ENCODE data around the gene SAMM50. TPM values are rescaled to one million over a fixed set of nuclear protein-coding genes. Genes with fewer than 3 reads are reported as not detected.
"Not testable (repeated sequence)": the region's sequence is repeated elsewhere in the genome, so short reads cannot be mapped to it uniquely, and the experiment has no call there.

Gene SAMM50
- total RNA-seq, 2 donors from 2014 or later, result 24.8 to 26.0 TPM

DNA sequence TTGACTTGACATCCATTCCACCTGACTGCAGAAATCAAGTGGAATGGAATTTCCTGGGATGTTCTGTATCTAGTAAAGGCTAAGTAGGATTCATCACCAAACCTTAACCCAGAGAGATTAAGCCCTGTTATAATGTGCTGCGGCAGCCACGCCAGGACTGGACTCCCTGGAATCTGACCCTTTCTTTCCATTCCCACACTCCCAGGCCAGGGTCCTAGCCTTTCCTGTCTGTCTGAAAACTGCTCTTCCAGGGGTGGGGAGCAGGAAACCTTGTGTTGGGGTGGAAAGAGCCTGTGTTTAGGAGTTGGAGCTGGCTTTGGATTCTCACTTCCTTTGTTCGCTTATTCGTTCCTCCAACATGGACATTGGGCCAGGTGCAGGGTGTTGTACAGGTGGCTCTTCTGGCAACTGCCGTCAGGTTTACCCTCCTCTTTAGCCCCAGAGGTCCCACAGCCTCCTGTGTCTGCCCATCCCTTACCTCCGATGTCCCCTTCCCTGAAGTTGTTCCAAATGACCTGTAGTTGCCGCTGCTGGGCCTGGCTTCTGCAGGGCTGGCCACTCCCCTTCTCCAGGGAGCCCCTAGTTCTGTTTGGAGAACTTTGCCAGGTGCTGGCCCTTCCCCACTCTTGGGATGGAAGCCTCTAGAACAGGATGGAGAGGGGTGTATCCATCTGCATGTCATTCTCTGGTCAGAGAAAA, 48.3 kb downstream of the SAMM50 start:
- no peaks in the 10 kb centered on the region for H3K27me3 Mint-ChIP-seq
- DNase-seq (no peak), ATAC-seq (no peak)
- H3K27ac Mint-ChIP-seq, result no peak overlapping the region
- H3K36me3 Mint-ChIP-seq (ENCODE audit: low read depth), result no peaks in the 10 kb centered on the region
- no peaks in the 10 kb centered on the region for H3K9me3 ChIP-seq (ENCODE audit: control insufficient read depth, low read length, poor library complexity, severe bottlenecking)
- peaks cover 5% of the 10 kb centered on the region for H3K4me1 Mint-ChIP-seq
- no peak overlapping the region for H3K4me3 Mint-ChIP-seq

DNA sequence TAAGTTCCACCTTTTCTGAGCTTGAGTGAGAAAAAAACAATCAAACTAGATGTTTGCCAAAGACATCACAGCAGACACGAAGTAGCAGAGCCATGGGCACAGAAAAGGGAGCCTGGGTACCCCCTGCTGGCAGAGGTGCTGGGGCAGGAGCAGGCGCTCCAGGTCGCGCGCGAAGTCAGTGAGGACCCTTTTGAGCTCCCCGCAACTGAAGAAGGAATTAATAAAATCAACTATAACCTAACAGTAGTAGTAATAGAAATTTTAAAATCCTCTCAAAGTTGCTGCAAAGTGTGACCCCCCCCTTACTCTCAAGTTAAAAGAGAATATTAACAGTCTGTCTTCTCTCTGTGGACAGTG, 48.8 kb downstream of the SAMM50 start:
- no peak for ATAC-seq
- Mint-ChIP-seq H3K4me3 (no peak overlapping the region), H3K27me3 (no peaks in the 10 kb centered on the region), H3K36me3 (ENCODE audit: low read depth) (no peaks in the 10 kb centered on the region), H3K27ac (no peak overlapping the region), H3K4me1 (peaks cover 5% of the 10 kb centered on the region)
- no peak for DNase-seq
- H3K9me3 ChIP-seq (ENCODE audit: control insufficient read depth, low read length, poor library complexity, severe bottlenecking), result no peaks in the 10 kb centered on the region

DNA sequence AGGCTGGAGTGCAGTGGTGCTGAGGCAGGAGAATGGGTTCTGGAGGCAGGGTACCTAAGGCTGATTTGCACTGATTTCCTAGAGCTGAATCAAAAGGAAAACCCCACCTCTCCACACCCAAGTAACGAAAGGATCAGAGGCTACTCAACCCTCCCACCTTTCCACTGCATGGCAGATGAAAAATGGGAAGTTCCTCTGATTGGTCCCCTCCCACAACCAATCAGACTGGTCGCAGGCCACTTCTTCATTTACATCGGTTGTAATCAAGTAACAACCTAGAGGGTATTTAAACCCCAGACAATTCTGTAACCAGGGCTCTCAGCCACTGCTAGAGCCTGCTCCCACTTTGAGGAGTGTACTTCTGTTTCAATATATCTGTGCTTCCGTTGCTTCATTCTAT, 50.3 kb downstream of the SAMM50 start:
- no peaks in the 10 kb centered on the region for H3K9me3 ChIP-seq (ENCODE audit: control insufficient read depth, low read length, poor library complexity, severe bottlenecking)
- H3K4me1 Mint-ChIP-seq, result peaks cover 5% of the 10 kb centered on the region
- H3K27me3 Mint-ChIP-seq, result no peaks in the 10 kb centered on the region
- no peaks in the 10 kb centered on the region for H3K36me3 Mint-ChIP-seq (ENCODE audit: low read depth)
- ATAC-seq (no peak), DNase-seq (no peak)
- no peak overlapping the region for H3K4me3 Mint-ChIP-seq
- H3K27ac Mint-ChIP-seq, result no peak overlapping the region

DNA sequence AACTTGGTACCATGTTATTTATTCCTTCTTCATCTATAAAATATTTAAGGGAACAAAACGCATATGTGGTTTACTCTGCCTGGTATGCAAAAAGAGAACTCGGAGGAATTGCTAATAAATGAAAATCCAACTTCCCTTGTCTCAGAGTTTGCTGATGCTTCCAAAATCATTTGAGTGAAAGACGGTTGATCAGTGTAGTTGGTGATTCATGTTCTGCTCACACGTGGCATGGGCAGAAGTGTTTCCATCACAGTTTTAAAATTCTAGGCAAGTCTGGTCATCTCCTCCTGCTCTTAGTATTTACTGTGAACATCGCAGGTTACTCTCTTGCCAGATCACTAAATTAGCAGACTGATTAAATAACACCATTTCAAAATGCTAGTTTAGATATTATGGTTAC, 56.9 kb downstream of the SAMM50 start:
- no peaks in the 10 kb centered on the region for H3K27me3 Mint-ChIP-seq
- no peak overlapping the region for H3K27ac Mint-ChIP-seq

DNA sequence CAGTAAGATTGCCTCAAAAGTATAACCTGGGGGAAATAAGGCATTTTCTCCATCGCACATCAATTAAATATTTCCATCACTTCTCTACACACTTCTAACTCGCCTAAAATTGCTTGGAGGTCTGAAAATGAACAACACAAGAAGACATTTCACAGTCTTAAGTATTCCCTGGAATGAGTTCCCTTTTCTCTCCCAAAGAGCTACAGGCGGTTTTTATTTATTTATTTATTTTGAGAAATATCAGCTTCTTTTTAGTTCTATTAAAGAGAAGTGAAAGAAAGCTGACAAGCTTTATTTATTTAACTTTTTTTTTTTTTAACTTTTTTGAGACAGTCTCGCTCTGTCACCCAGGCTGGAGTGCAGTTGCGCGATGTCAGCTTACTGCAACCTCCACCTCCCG, 57.3 kb downstream of the SAMM50 start:
- no peaks in the 10 kb centered on the region for H3K27me3 Mint-ChIP-seq
- H3K4me1 Mint-ChIP-seq, result peaks cover 2% of the 10 kb centered on the region
- no peak overlapping the region for H3K27ac Mint-ChIP-seq
- no peak overlapping the region for H3K4me3 Mint-ChIP-seq
- H3K36me3 Mint-ChIP-seq (ENCODE audit: low read depth), result peaks cover 2% of the 10 kb centered on the region
- no peak for ATAC-seq
- no peak for DNase-seq
- no peaks in the 10 kb centered on the region for H3K9me3 ChIP-seq (ENCODE audit: control insufficient read depth, low read length, poor library complexity, severe bottlenecking)

More for the DNA sequence above, 56.9 kb downstream of the SAMM50 start:
- Mint-ChIP-seq H3K4me1 (peaks cover 2% of the 10 kb centered on the region), H3K36me3 (ENCODE audit: low read depth) (peaks cover 2% of the 10 kb centered on the region), H3K4me3 (no peak overlapping the region)
- DNase-seq (no peak), ATAC-seq (no peak)
- H3K9me3 ChIP-seq (ENCODE audit: control insufficient read depth, low read length, poor library complexity, severe bottlenecking), result no peaks in the 10 kb centered on the region

DNA sequence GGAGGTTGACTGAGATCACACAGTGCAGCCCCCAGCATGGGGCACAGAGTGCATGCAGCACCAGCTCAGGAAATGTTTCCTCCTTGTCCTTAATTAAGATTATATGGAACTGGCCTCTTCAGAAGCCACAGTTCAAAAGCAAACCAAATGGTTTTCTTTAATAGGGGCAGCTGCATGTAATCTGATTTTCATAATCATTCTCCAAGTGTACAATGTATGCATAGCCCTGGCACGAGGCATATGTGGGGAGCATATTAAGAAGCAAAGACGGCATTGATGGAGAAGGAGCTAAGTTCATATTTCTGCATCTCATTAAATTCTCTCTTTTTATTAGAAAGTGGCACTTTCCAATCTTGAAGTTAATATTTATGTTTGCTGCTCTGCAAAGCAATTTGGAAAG, 59.0 kb downstream of the SAMM50 start:
- ATAC-seq, result no peak
- H3K4me1 Mint-ChIP-seq, result no peaks in the 10 kb centered on the region

DNA sequence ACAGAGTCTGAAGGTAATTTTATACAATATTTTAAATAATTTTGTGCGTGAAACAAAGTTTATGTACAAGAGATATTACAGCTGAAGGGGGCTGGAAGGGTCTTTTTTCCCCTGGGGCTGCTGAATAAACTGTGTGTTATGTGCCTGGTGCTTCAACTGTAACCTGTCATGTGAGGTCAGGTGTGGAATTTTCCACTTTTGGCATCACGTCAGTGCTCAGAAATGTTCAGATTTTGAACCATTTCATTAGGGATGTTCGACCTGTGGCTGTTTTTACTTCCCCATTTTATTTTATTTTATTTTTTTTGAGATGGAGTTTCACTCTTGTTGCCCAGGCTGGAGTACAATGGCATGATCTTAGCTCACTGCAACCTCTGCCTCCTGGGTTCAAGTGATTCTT, 61.3 kb downstream of the SAMM50 start:
- DNase-seq; H3K4me3 Mint-ChIP-seq; H3K4me1 Mint-ChIP-seq; ATAC-seq; H3K36me3 Mint-ChIP-seq (ENCODE audit: low read depth); H3K27me3 Mint-ChIP-seq; H3K27ac Mint-ChIP-seq; H3K9me3 ChIP-seq (ENCODE audit: control insufficient read depth, low read length, poor library complexity, severe bottlenecking): not testable (repeated sequence)

More for the DNA sequence above, 59.0 kb downstream of the SAMM50 start:
- Mint-ChIP-seq H3K27ac (no peak overlapping the region), H3K36me3 (ENCODE audit: low read depth) (peaks cover 2% of the 10 kb centered on the region), H3K27me3 (no peaks in the 10 kb centered on the region), H3K4me3 (no peak overlapping the region)
- H3K9me3 ChIP-seq (ENCODE audit: control insufficient read depth, low read length, poor library complexity, severe bottlenecking), result no peaks in the 10 kb centered on the region
- DNase-seq, result no peak

DNA sequence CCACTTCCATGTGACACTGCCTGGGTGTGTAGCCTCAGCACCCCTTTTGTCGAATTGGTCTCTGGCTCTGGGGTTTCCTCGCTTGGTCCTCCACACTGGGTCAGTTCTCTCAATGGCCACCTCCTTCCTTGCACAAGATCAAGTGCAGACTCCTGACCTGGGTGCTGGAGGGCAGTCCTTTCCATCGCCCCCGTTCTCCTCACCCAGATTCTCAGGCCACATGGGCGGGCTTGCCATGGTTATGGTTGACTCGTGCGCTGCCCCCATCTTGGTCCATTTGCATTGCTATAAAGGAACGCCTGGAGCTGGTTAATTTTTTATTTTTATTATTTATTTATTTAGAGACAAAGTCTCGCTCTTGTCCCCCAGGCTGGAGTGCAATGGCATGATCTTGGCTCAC, 63.4 kb downstream of the SAMM50 start:
- H3K27ac Mint-ChIP-seq, result no peak overlapping the region
- H3K27me3 Mint-ChIP-seq, result no peaks in the 10 kb centered on the region
- ATAC-seq, result no peak

DNA sequence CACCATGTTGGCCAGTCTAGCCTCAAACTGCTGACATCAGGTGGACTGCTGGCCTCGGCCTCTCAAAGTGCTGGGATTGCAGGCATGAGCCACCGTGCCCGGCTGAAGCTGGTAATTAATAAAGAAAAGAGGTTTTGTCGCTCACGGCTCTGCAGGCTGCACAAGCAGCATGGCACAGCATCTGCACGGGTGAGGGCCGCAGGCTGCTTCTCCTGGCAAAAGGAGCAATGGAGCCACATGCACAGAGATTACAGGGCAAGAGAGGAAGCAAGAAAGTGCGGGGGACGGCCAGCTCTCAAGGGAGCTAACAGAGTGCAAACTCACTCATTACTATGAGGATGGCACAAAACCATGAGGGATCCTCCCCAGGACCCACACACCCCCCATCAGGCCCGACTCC, 64.2 kb downstream of the SAMM50 start:
- ATAC-seq, result no peak
- DNase-seq, result no peak
- Mint-ChIP-seq H3K4me1 (peaks cover 12% of the 10 kb centered on the region), H3K27me3 (no peaks in the 10 kb centered on the region), H3K36me3 (ENCODE audit: low read depth) (no peaks in the 10 kb centered on the region), H3K4me3 (no peak overlapping the region), H3K27ac (no peak overlapping the region)
- no peaks in the 10 kb centered on the region for H3K9me3 ChIP-seq (ENCODE audit: control insufficient read depth, low read length, poor library complexity, severe bottlenecking)

More for the DNA sequence above, 63.4 kb downstream of the SAMM50 start:
- Mint-ChIP-seq H3K36me3 (ENCODE audit: low read depth) (no peaks in the 10 kb centered on the region), H3K4me3 (no peak overlapping the region), H3K4me1 (peaks cover 9% of the 10 kb centered on the region)
- no peaks in the 10 kb centered on the region for H3K9me3 ChIP-seq (ENCODE audit: control insufficient read depth, low read length, poor library complexity, severe bottlenecking)
- DNase-seq, result no peak

DNA sequence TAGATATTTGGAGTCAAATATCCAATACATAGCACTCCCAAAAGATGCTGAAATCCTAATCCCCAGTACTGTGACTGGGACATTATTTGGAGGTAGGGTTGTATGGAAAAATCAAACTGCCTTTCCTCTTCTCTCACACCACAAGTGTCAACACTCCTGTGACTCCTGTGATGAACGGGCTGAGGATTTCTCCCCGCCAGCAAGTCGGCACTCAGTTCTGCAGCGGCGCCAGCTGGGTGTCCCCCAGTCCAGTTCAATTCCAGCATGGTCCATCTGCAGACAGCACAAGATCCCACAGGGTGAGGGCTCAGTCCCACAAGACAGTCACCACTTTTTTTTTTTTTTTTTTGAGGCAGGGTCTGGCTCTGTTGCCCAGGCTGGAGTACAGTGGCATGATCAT, 64.6 kb downstream of the SAMM50 start:
- ATAC-seq (no peak), DNase-seq (no peak)
- Mint-ChIP-seq H3K36me3 (ENCODE audit: low read depth) (no peaks in the 10 kb centered on the region), H3K4me3 (no peak overlapping the region), H3K27me3 (no peaks in the 10 kb centered on the region), H3K4me1 (peaks cover 12% of the 10 kb centered on the region), H3K27ac (no peak overlapping the region)
- H3K9me3 ChIP-seq (ENCODE audit: control insufficient read depth, low read length, poor library complexity, severe bottlenecking), result no peaks in the 10 kb centered on the region

DNA sequence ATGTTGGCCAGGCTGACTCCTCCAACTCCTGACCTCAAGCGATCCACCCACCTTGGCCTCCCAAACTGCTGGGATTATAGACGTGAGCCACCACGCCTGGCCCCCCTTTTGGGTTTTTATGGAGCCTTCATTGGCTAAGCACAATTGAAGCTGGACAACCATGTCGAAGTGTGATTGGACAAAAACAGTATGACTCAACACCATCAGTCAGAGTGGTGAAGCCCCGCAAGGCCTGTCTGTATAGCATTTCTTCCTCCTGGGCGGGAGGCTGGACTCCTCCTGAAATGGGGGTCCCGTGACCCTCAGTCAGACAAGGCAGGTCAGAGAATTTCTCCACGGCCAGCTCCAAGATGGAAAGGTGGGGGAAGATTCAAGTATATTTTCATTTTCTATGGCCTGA, 65.7 kb downstream of the SAMM50 start:
- Mint-ChIP-seq H3K36me3 (ENCODE audit: low read depth) (no peaks in the 10 kb centered on the region), H3K27ac (no peak overlapping the region), H3K4me1 (peaks cover 19% of the 10 kb centered on the region), H3K27me3 (peaks cover 6% of the 10 kb centered on the region), H3K4me3 (no peak overlapping the region)
- ATAC-seq (no peak), DNase-seq (no peak)
- no peaks in the 10 kb centered on the region for H3K9me3 ChIP-seq (ENCODE audit: control insufficient read depth, low read length, poor library complexity, severe bottlenecking)

DNA sequence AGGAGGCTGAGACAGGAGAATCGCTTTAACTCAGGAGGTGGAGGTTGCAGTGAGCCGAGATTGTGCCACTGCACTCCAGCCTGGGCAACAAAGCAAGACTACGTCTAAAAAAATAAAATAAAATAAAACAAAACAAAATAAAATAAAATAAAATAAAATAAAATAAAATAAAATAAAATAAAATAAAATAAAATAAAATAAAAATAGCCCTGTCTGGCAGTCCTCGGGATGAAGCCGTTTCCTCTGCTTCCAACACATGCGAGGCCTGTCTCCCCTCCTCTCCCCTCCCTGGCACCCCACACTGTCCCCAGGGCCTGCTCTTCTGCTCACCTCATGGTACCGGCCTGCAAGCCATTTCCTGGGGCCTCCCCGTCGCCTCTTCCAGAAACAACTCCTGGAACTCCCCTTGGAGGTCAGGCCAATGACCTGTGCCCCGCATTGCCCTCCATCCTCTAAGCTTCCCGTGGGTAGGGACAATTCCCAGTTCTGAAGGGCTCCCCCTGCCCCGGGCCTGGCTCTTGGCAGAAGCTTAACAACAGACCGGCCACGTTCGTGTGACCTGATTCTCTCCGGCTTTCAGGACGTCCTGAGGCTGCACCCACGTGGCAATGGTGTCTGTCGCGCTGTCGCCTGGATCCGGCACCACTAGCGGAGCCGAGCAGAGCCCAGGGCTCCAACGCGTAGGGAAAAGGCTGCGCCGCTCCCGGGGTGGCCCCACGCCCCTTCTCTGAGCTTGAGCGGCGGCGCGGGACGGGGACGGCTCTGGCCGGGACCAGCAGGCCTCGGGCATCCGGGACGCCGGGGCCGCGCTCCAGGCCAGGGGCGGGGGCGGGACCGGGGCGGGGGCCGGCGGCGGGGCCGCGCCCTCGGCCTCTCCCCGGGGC, 68.4 kb downstream of the SAMM50 start:
- Mint-ChIP-seq H3K4me1 (peaks cover 37% of the 10 kb centered on the region), H3K27ac (no peak overlapping the region), H3K36me3 (ENCODE audit: low read depth) (no peaks in the 10 kb centered on the region), H3K27me3 (peaks cover 10% of the 10 kb centered on the region), H3K4me3 (peak overlapping the region; percentile 86)
- DNase-seq (peak in 1 of 3 donors; percentile 10), ATAC-seq (peak; percentile 24)
- H3K9me3 ChIP-seq (ENCODE audit: control insufficient read depth, low read length, poor library complexity, severe bottlenecking), result no peaks in the 10 kb centered on the region

DNA sequence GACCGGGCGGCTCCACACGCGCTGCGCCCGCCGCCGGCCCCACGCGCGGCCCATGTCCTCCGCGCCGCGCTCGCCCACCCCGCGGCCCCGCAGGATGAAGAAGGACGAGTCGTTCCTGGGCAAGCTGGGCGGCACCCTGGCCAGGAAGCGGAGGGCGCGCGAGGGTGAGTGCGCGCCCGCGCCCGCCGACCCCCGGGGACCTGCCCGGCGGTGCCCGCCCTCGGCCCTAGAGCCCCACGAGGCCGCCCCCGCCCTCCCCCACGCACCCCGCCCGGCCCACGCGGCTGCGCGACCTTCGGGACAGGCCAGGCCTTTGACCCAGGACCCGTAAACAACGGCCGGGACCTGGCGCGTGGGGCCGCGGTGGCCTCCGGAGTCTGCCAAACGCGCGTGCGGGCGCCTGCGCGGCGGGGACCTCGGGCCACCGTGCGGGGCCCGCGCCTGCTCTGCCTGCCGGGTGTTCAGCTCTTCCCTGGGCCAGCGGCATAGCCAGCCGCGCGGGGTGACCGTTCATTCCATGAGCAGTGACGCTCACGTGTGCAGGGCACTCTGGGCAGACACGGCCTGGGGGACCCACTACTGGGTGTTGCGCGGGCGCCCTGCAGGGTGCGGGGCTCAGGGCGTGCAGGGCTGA, 69.2 kb downstream of the SAMM50 start, which contains the start of gene PARVB:
PARVB (plus strand) TSS at position 15 of the 634 bp plus-strand sequence; CDS start at position 53, 38 bp downstream.
- H3K27ac Mint-ChIP-seq, result peak within 1 kb of the TSS; percentile 95
- ATAC-seq, result peak; percentile 18
- peaks cover 10% of the 10 kb centered on the region for H3K27me3 Mint-ChIP-seq
- H3K9me3 ChIP-seq (ENCODE audit: control insufficient read depth, low read length, poor library complexity, severe bottlenecking), result no peaks in the 10 kb centered on the region
- no peaks in the 10 kb centered on the region for H3K36me3 Mint-ChIP-seq (ENCODE audit: low read depth)
- DNase-seq, result peak in 1 of 3 donors; percentile 16
- peak within 1 kb of the TSS; percentile 92 for H3K4me3 Mint-ChIP-seq
- H3K4me1 Mint-ChIP-seq, result peaks cover 39% of the 10 kb centered on the region
